ENCODE results near the gene LGI4. TPM values are rescaled to one million over a fixed set of nuclear protein-coding genes. Genes with fewer than 3 reads are reported as not detected.

LGI4 gene
- total RNA-seq, 1 experiment from 2014 or later, result 0.07 TPM

DNA sequence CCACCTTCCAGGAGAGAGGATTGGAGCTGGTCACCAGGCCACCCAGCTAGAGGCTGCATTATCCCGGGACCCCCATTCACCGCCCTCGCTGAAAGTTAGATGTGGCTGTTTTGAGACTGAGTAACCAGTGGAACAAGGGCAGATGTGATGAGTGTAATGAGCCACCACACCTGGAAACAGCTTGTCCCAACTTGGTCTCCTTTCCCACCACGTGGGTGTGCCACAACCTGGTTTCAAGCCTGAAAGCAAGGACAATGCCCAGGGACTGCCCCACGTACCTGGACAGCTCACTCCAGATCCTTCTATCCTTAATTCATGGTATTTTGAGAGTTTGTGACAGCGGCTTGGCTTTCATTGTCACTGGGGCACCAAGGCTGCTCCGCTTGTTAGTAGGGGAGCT, 7.0 kb downstream of the LGI4 start:
- DNase-seq (ENCODE audit: low spot score), result no peak
- in situ Hi-C loops (cut with HindIII; ENCODE audit: low sequenced_read_pairs), result no loop called here

DNA sequence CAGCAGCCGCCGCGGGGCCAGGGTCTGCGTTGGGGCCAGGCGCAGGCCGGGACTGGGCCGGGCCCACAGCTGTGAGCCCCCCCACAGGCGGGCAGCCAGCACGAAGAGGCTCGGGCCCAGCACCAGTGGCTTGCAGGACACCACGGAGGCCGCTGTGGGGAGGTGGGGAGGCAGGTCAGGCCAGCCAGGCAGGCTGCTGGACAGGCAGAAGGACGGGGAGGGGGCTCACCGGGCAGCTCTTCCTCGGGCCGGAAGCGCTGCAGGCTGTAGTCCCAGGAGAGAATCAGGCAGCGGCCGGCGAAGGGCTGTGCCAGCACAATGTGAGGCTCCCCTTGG, 8.3 kb downstream of the LGI4 start:
- no peak for DNase-seq (ENCODE audit: low spot score)
- in situ Hi-C loops (cut with HindIII; ENCODE audit: low sequenced_read_pairs), result no loop called here

DNA sequence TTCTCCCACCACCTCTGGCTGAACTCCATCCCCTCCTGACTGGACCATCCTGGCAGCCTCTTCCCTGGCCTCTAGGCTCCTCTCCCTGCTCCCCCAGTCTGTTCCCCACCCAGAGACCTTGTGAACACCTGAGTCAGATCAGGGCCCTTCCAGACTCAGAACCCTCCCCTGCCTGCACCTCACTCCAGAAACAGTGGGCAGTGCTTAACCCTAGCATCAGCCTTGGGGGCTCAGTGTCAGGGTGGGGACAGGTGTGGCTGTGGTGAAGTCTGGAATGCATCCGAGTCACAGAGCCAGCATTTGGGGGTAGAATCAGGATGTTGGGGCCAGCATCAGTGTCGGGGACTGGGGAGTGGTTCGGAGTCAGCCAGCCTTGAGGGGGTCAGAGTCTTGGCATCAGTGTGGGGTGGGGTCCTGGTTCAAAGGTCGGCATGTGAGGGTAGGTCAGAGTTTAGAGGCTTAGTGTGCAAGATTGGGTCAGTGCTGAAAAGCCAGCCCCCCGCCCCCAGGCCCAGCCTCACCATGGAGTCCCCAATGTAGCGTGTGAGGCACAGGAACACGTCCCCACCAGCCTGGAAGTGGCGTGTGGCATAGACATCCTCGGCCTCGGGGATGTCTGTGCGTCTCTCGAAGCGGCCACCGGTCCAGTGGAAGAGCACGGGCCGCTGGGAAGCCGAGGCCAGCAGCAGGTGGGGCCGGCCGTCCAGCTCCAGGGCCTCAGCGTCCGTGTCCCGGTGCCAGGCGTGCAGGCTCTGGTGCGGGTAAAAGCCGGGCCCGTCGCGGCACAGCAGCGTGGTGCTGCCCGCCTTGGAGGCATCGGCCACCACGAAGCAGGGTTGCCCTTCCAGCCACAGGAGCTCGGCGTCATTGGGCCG, 8.9 kb downstream of the LGI4 start:
- DNase-seq (ENCODE audit: low spot score), result no peak
- in situ Hi-C loops (cut with HindIII; ENCODE audit: low sequenced_read_pairs), result no loop called here

DNA sequence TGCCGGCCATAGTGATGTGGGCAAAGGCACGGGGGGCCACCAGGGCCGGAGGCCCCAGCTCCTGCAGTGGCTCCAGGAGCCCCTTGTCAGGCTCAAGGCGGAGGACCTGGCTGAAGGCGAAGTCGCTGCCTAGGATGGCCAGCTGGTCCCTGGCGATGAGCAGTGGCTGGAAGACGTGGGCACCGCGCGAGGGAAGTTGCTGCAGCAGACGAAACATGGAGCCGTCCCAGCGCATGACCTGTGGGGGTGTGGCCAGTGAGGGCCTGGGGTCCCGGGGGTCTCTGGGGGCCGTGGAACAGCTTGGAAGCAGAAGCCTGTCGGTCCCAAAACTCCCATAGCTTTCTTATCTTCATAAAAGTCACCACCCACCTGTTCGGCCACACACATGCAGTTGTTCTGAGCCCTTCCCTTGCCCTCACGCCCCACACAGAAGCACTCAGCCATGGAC, 9.6 kb downstream of the LGI4 start:
- DNase-seq (ENCODE audit: low spot score), result no peak
- in situ Hi-C loops (cut with HindIII; ENCODE audit: low sequenced_read_pairs), result no loop called here

DNA sequence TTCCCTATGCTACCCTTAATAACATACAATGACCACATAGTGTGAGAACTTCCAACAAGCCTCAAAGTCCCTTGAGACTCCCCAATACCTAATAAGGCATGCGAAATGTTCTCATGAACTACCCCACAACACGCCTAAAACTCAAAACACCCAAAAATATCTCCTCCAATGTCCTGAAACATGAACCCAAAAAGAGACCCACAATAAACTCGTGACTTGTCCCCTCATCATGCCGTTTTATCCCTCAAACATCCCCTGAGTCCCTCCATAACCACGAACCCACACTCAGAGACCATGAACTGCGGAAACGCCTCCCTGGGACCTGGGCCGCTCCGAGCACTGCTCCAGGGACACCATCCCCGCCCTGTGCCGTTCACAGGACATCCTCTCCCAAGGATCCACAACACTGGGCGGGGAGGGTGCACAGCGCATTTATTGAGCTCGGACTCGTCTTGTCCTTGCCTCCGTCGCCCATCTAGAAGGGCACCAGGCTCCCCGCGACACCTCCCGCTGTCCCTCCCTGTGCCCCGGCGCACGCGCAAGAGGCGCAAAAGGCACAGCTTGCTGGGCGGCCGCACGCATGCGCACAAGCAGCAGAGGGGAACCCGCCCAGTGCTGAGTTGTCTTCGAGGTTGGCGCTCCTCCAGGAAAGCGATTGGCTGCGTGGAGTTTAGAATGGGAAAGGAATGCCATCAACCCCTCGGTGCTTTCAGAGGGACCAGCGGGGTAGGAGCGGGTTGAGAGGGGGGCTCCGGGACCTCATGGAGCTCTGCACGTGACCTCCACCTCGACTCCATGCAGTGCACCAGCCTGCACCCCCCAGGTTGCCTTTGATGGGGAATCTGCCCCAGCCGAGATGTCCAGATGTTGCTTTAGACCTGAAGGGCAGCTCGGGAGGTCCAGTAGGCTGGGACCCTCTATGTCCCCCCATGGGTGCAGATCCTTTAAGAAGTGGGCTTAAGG, 10.5 kb downstream of the LGI4 start:
- in situ Hi-C loops (cut with HindIII; ENCODE audit: low sequenced_read_pairs), result no loop called here
- DNase-seq (ENCODE audit: low spot score), result peak; percentile 91

DNA sequence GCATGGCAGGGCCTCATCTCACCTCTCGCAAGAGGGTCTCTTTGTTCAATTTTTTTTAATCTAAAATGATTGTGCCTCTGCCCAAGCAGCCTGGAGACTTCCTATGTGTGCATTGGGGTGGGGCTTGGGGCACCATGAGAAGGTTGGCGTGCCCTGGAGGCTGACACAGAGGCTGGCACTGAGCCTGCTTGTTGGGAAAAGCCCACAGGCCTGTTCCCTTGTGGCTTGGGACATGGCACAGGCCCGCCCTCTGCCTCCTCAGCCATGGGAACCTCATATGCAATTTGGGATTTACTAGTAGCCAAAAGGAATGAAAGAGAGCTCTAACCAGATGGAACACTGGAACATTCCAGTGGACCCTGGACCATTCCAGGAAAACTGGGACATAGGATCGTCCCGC, 11.3 kb downstream of the LGI4 start:
- in situ Hi-C loops (cut with HindIII; ENCODE audit: low sequenced_read_pairs), result no loop called here
- DNase-seq (ENCODE audit: low spot score), result no peak

DNA sequence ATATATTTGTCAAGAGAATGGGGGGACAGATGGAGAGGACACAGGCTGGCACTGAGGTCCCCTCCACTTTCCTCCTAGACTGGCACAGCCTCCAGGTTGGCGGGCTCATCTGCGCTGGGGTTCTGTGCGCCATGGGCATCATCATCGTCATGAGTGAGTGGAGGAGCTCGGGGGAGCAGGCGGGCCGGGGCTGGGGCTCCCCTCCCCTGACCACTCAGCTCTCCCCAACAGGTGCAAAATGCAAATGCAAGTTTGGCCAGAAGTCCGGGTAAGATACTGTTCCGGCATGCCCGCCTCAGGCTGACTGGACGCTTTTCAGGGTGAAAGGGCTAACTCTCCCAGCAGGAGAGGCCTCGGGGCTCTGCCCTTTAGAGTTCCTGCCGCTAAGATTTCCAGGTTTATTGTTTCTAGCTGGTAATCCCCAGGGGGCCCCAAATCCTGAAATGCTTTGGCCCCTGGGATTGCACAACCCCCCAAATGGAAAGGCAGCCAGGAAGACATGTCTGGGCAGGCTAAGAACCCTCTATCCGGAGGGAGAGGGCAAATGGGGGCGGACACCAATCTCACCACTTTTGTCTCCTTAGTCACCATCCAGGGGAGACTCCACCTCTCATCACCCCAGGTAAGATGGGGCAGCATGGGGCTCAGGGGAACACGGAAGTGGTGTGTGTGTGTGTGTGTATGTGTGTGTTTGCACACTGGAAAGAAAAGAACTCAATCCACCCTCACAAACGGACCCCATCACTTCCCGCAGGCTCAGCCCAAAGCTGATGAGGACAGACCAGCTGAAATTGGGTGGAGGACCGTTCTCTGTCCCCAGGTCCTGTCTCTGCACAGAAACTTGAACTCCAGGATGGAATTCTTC, 11.9 kb downstream of the LGI4 start:
- in situ Hi-C loops (cut with HindIII; ENCODE audit: low sequenced_read_pairs), result no loop called here
- DNase-seq (ENCODE audit: low spot score), result no peak

DNA sequence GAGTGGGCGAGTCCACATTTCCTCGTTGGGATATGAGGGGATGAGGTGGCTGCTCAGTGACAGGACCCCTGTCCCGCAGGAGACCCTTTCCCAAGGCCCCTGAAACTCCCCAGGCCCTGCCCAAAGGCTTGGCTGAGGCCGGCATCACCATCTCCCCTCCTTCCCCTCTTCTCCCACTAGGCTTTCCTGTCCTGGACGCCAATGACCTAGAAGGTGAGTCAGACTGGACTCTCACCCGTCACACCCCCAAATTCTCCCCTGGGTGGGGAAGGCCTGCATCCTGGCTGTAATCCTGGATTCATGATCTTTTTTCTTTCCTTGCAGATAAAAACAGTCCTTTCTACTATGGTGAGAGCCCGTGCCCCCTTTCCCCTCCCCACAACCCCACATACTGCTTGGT, 14.0 kb downstream of the LGI4 start:
- in situ Hi-C loops (cut with HindIII; ENCODE audit: low sequenced_read_pairs), result no loop called here
- DNase-seq (ENCODE audit: low spot score), result no peak

DNA sequence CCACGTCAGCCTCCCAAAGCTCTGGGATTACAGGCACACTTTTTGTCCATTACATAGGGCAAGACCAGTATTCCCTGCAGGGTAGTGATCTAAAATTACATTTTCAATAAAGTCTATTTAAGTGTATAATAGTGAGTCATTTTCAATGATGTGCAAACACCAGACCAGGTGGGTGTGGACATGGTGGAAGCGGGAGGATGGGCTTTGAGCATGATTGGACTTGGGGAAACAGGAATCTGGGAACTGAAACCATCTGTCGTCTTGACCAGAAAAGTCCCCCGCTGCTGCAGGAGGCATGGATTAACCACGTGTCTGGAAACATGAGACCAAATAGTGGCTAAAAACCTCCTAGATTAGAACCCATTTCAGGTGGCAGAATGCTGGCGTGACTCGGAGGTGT, 14.4 kb downstream of the LGI4 start:
- DNase-seq (ENCODE audit: low spot score), result peak; percentile 82

DNA sequence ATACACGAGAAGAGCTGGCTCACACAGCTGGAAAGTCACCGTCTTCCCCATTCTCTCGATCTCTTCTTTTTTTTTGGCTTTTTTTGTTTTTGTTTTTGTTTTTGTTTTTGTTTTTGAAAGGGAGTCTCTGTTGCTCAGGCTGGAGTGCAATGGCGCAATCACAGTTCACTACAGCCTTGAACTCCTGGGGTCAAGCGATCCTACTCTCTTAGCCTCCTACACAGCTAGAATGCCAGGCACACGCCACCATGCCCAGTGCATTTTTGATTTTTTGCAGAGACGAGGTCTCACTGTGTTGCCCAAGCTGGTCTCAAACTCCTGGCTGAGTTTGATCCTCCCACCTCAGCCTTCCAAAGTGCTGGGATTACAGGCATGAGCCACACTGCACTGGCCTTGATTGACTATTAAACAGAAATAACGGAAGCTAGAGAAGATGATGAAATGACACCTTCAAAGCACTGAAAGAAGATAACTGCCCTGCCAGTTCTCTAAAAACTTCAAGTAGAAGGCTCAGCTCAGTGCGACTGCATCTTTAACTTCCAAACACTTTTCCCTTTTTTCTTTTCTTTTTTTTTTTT, 15.2 kb downstream of the LGI4 start:
- in situ Hi-C loops (cut with HindIII; ENCODE audit: low sequenced_read_pairs), result no loop called here
- DNase-seq (ENCODE audit: low spot score), result no peak

More for the DNA sequence above, 14.4 kb downstream of the LGI4 start:
- in situ Hi-C loops (cut with HindIII; ENCODE audit: low sequenced_read_pairs), result no loop called here

DNA sequence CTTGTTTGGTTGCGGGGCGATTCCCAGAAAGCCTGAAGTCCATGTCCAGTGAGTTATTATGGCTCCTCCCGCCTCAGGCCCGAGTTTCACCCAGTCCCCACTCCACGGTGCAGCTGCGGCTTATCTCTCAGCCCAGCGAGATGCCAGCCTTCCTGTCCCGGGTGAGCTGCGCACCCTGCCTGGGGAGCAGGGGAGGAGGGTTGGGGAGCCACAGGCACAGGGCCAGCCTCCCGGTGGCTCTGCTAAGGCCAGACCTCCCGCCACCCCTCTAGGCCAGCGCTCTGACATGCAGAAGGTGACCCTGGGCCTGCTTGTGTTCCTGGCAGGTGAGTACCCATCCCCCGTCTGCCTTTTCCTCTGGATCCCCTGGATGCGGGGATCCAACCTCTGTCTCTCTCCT, 15.8 kb downstream of the LGI4 start:
- in situ Hi-C loops (cut with HindIII; ENCODE audit: low sequenced_read_pairs), result no loop called here
- DNase-seq (ENCODE audit: low spot score), result no peak

DNA sequence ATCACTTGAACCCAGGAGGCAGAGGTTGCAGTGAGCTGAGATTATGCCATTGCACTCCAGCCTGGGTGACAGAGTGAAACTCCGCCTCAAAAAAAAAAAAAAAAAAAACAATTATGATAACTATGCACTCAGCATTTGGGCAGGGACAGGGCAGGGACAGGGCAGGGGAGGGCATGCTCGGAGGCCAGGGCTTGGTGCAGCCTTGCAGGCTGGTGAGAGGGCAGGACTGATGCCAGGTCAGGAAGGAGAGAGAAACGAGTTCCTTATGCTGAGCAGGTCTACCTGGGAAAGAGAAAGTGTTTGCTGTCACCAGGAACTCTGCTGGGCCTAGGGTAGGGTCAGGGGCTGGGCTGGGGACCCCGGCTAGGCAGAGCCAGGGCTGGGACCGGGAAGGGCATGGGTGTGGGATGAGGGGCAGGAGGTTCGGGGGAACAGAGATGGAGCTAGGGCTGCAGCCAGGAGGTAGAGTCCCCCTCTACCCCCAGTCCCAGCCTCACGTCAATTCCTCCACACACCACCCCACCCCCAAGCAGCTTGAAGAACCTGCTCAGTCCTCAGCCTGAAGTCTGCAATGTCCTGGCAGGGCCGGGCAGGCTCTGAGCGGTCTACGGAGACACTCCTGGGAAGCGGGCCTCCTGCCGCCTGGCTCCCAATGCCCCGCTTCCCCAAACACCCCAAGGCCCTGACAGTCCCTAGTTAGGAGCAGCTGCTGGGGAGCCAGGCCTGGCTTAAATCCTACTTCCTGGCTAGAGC, 16.4 kb downstream of the LGI4 start:
- DNase-seq (ENCODE audit: low spot score), result no peak
- in situ Hi-C loops (cut with HindIII; ENCODE audit: low sequenced_read_pairs), result no loop called here

DNA sequence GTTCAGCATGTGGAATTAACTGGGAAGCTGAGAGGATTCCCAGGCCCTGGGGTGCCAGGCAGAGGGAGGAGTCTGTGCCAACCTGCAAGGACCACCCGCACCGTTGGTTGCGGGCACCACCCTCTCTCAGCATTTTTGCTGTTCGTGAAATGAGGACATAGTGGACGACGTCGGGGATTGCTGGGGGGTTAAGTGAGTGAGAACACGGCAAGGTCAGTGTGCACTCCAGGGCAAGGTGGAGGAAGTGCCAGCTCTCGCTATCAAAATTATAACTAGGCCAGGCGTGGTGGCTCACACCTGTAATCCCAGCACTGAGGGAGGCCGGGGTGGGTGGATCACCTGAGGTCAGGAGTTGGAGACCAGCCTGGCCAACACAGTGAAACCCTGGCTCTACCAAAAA, 17.1 kb downstream of the LGI4 start:
- no peak for DNase-seq (ENCODE audit: low spot score)
- in situ Hi-C loops (cut with HindIII; ENCODE audit: low sequenced_read_pairs), result no loop called here

DNA sequence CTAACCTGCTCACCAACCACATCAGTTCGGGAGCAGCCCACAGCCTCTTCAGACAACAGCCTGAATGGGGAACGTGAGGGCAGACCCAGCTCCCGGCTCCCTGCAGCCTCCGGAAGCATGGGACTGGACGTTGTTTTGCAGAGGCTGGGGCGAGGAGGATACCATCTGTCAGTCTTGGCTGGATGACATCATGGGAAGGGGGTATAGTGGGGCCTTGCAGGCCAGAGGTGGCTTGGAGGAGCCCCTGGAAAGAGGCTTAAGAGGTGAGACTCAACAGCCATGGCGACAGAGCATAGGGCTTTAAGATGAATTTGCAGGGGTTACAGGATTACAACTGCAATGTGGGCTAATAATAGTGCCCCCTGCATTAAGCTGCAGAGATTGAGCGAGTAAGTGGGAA, 17.7 kb downstream of the LGI4 start:
- in situ Hi-C loops (cut with HindIII; ENCODE audit: low sequenced_read_pairs), result no loop called here
- DNase-seq (ENCODE audit: low spot score), result peak; percentile 24

DNA sequence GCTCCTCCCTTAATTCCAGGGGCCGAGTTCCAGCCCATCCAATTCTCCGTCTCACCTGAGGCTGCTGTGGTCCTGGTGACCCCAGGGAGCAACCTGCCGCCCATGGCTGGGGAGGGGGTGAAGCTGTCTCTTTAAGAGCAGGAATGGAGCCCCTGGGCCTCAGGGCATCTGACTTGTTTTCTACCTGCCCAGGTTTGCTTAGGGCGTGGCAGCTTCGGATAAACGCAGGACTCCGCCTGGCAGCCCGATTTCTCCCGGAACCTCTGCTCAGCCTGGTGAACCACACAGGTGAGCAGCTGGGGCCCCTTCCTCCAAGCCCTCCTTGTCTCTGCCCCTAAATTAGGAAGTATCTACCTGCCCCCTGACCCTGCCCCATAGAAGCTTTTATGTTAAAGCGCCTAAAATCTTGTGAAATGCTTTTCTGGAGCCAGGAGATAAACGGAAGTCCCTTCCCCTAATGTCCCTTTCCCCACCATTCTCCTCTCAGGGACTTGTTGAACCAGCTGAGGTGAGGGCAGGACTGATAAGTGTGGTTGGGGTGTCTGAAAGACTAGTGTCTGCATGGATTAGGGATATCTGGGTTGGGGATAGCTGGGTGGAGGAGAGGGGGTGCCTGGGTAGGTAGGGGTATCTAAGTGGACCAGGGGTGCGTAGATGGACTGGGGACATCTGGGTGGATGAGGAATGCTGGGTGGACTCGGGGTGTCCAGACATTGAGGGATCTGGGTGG, 18.6 kb downstream of the LGI4 start:
- in situ Hi-C loops (cut with HindIII; ENCODE audit: low sequenced_read_pairs), result no loop called here
- no peak for DNase-seq (ENCODE audit: low spot score)

DNA sequence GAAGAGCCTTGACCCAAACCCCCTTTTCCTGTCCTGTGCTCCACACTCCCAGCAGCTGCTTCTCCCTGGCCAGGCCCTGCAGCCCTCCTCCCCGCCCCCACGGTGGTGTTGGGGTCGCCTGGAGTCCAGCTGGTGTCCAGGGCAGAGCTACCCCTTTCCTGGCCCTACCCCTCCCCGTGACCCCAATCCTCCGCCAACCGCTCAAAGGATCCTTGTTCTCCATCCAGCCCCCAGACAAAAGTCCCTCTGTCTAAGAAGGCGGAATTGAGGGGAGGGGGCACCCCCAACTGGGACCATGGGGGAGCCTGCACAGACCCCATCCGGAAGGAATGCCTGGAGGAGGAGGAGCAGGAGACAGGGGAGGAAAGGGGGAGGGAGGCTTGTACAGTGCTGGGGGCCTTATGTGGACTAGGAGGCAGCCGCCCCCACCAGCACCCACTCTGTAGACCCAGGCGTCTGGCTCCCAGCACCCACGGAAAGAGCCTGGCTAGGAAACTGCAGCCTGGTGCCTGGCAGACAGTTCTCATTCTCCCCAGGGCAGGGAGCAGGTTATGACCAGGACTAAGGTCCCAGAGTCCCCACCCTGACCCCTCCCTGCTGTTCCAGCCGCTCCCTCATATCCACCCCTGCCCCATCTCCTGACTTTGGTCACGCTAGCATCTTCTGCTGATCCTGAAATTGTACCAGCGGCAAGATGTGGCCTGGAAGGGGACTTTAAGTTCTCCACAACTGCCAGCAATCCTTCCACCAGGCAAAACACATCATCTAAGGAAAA, 19.5 kb downstream of the LGI4 start, which contains the start of gene FXYD3:
Gene FXYD3 (plus strand): TSS at position 647 of the 775 bp plus-strand sequence. CDS start 3,554 bp downstream, outside the sequence.
- in situ Hi-C loops (cut with HindIII; ENCODE audit: low sequenced_read_pairs), result no loop called here
- DNase-seq (ENCODE audit: low spot score), result no peak
